Tibial nerve (tissue), 4 donors: ENCODE measurements around the gene LST1. TPM values are rescaled to one million over a fixed set of nuclear protein-coding genes. Genes with fewer than 3 reads are reported as not detected.

Source experiments
- DNase-seq, 2 donors: peaks; one replicate each; pipeline ENCODE4 v3.0.0-alpha.2; 2019; ENCODE audit warnings: low spot score in 2 of 2
- H3K27ac ChIP-seq, 4 donors: fragments of 200-600 bp; sonication (generic) in 3 of 4; one replicate each; pipeline ENCODE4 v1.5.1; 2017 to 2019; ENCODE audit warnings: mild to moderate bottlenecking in 1 of 4
- H3K27me3 ChIP-seq, 2 donors: fragments of 200-600 bp; sonication (generic) in 1 of 2; one replicate each; pipeline versions ENCODE4 v1.5.1 to v1.6.0; 2017 to 2019
- H3K36me3 ChIP-seq, 3 donors: fragments of 200-600 bp; sonication (generic); one replicate each; pipeline ENCODE4 v1.5.1; 2018 to 2019
- H3K4me1 ChIP-seq, 4 donors: fragments of 200-600 bp; sonication (generic) in 3 of 4; one replicate each; pipeline ENCODE4 v1.5.1; 2017 to 2019
- H3K4me3 ChIP-seq, 4 donors: fragments of 200-600 bp; sonication (generic) in 3 of 4; one replicate each; pipeline ENCODE4 v1.5.1; 2017 to 2019; ENCODE audit warnings: mild to moderate bottlenecking in 1 of 4, moderate library complexity in 1 of 4
- H3K9me3 ChIP-seq, 4 donors: fragments of 200-600 bp; sonication (generic) in 3 of 4; one replicate each; pipeline ENCODE4 v1.5.1; 2017 to 2019
- EP300 ChIP-seq, 2 donors: sonication (generic); formaldehyde crosslinking; IDR thresholded peaks; one replicate each; pipeline ENCODE4 v1.6.1; 2017; ENCODE audit warnings: antibody characterized with exemption in 2 of 2, mild to moderate bottlenecking in 1 of 2
- POLR2A ChIP-seq, 2 donors: fragments of 450-650 bp; IDR thresholded peaks; one replicate each; pipeline ENCODE4 v1.6.1; 2017; ENCODE audit warnings: antibody characterized with exemption in 2 of 2, mild to moderate bottlenecking in 2 of 2, moderate library complexity in 2 of 2
- WGBS, 2 donors: methylation state at CpG; one replicate each; pipeline ENCODE4 v1.1.5; 2018; 5-methylcytosine and 5-hydroxymethylcytosine counted together
- total RNA-seq, 4 donors: library from RNA; depleted of rRNA; stranded (reverse); fragments of >200 nt; gene quantifications; one replicate each; pipeline ENCODE4 v1.1.0, GENCODE V29; 2016
- TF ChIP-seq, protein P1 (sequence below), 5 experiments: fragments of 200-600 bp in 3 of 5; fragments of 450-650 bp in 2 of 5; sonication (generic) in 3 of 5; IDR thresholded peaks; one replicate each; pipeline ENCODE4 v1.5.1; 2016 to 2019; ENCODE audit warnings: antibody characterized with exemption in 5 of 5, mild to moderate bottlenecking in 3 of 5, moderate library complexity in 2 of 5

LST1 gene
- total RNA-seq, 4 donors from 2014 or later: 15.7 to 86.5 (median 20.8) TPM

DNA sequence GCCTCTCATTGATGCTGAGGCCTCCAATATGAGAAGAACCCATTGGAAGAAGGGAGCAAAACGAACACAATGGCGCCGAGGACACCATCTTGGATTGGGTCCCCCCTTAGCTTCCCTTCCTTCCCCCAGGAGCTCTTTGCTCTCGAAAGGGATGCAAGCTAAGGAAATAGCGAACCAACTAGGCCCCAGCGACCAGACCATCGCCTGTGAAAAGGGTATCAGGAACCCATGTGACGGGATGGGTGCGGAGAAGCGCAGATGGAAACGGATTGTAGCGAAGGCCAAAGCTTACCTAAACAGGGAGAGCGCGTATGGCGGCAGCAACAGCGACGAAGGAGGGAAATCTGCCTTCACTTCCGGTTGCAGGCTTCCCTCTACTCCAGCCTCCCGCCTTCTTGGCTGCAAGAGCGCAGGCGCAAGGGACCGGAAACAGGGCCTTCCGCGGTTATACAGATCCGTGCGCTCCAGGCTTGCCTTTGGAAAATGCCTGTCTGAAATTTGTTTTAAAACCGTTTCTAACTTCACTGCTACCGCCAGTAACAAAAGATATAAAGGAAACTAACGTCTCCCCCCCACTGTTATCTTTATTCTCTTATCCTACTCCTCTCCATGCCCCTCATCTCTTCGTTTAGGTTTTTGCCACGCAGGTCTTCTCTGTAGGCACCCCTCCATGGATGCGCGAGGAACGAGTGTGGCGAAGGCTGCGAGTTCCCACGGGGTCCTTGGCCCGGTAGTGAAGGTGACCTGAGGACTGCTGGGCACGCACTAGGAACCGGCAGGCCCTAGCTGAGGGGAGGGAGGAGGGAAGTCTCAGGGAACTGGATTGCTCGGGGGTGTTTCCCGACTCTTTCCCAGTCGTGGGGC, 44.2 kb upstream of the LST1 start, which contains the start of gene DDX39B:
Gene DDX39B (minus strand): TSS at position 346 of the 864 bp plus-strand sequence. CDS start 1,471 bp downstream, outside the sequence.
- peak within 1 kb of the TSS; percentile 65 to 84 (median 74) for H3K4me3 ChIP-seq
- peak within 1 kb of the TSS; percentile 93 to 99 (median 98) for H3K27ac ChIP-seq
- 1% methylated on average over 43 of the region's 43 CpGs for WGBS, 2 donors
- H3K4me1 ChIP-seq: peaks cover 4 to 62% (median 27%) of the 10 kb centered on the region in 4 donors
- H3K36me3 ChIP-seq: peaks cover 0 to 35% (median 19%) of the 10 kb centered on the region in 3 donors
- H3K9me3 ChIP-seq: no peaks in the 10 kb centered on the region
- no peaks in the 10 kb centered on the region for H3K27me3 ChIP-seq
- peak; percentile 89 to 91 for DNase-seq
- TF ChIP-seq, protein P1, sequence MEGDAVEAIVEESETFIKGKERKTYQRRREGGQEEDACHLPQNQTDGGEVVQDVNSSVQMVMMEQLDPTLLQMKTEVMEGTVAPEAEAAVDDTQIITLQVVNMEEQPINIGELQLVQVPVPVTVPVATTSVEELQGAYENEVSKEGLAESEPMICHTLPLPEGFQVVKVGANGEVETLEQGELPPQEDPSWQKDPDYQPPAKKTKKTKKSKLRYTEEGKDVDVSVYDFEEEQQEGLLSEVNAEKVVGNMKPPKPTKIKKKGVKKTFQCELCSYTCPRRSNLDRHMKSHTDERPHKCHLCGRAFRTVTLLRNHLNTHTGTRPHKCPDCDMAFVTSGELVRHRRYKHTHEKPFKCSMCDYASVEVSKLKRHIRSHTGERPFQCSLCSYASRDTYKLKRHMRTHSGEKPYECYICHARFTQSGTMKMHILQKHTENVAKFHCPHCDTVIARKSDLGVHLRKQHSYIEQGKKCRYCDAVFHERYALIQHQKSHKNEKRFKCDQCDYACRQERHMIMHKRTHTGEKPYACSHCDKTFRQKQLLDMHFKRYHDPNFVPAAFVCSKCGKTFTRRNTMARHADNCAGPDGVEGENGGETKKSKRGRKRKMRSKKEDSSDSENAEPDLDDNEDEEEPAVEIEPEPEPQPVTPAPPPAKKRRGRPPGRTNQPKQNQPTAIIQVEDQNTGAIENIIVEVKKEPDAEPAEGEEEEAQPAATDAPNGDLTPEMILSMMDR (IDR thresholded peaks at IDR 0.05): peak in 1 of 5 experiments; percentile 28
- TF ChIP-seq EP300 (IDR thresholded peaks at IDR 0.05) (peak; percentile 89 to 99), POLR2A (IDR thresholded peaks at IDR 0.05) (peak; percentile 87 to 89)

DNA sequence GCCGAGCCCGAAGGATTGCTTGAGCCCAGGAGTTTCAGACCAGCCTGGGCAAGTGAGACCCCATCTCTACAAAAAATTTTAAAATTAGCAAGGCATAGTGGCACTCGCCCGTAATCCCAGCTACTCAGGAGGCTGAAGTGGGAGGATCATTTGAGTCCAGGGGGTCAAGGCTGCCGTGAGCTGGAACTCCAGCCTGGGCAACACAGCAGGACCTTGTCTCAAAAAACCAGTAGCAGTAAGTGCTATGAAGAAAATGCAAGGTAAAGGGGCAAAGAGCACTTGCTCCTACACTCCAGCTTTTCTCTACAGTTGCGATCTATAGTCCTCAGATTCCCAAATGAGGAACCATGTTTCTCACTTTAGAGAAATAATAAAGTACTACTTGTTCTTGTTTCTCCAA, 42.4 kb upstream of the LST1 start:
- Histone ChIP-seq H3K27ac (peak overlapping the region in 1 of 4 donors; percentile 99), H3K36me3 (peaks cover 3 to 17% (median 4%) of the 10 kb centered on the region in 3 donors), H3K4me1 (peaks cover 4 to 58% (median 35%) of the 10 kb centered on the region in 4 donors), H3K9me3 (no peaks in the 10 kb centered on the region), H3K4me3 (no peak overlapping the region), H3K27me3 (no peaks in the 10 kb centered on the region)
- no peak for DNase-seq
- WGBS, 2 donors: 91 to 93% methylated on average over 6 of the region's 6 CpGs
- TF ChIP-seq, protein P1 (IDR thresholded peaks at IDR 0.05): no peak
- TF ChIP-seq POLR2A (IDR thresholded peaks at IDR 0.05): no peak
- TF ChIP-seq EP300 (IDR thresholded peaks at IDR 0.05): no peak

DNA sequence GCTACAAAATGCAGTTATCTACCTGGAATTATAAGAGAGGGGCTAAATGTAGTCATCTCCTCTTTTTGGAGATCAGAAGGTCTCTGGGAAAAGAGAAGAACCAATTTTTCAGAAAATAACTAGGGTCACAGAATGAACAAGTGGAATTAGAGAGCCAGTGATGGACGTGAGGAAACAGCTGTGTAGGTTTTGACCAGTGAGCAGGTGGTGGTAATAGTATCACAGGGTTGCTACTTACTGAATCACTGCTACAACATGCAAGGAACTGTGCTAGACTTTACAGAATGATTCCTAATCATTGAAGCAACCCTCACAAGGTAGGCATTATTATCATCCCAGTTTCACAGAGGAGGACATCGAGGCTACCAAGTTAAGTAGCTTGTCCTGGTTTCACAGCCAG, 41.4 kb upstream of the LST1 start:
- 65 to 77% methylated on average over 2 of the region's 2 CpGs for WGBS, 2 donors
- Histone ChIP-seq H3K9me3 (no peaks in the 10 kb centered on the region), H3K27me3 (no peaks in the 10 kb centered on the region), H3K4me1 (peaks cover 4 to 52% (median 27%) of the 10 kb centered on the region in 4 donors), H3K4me3 (no peak overlapping the region), H3K36me3 (peaks cover 0 to 17% (median 3%) of the 10 kb centered on the region in 3 donors), H3K27ac (no peak overlapping the region)
- no peak for DNase-seq
- TF ChIP-seq EP300 (IDR thresholded peaks at IDR 0.05) (no peak), POLR2A (IDR thresholded peaks at IDR 0.05) (no peak)
- TF ChIP-seq, protein P1 (IDR thresholded peaks at IDR 0.05): no peak

DNA sequence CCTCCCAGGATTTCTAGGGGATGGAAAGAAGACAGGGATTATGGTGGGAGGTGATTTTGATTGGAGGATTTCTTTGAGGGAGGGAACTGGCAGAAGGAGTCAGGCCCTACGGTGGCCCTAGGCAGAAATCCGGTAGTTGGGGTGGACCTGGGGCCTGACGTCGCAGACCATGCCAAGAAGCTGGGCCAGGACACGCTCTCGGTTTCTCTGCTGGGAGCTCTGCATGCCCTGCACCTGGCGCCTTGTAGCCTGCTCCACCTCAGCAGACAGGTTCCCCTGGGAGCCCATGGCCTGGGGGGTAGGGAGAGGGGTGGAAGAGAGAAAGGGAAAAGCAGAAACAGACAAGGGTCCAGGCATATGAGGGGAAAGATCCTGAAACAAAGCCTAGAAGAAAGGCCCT, 40.8 kb upstream of the LST1 start:
- Histone ChIP-seq H3K4me3 (no peak overlapping the region), H3K9me3 (no peaks in the 10 kb centered on the region), H3K36me3 (peaks cover 0 to 17% (median 3%) of the 10 kb centered on the region in 3 donors), H3K27ac (no peak overlapping the region), H3K4me1 (peaks cover 0 to 46% (median 20%) of the 10 kb centered on the region in 4 donors), H3K27me3 (no peaks in the 10 kb centered on the region)
- DNase-seq: no peak
- 71 to 76% methylated on average over 7 of the region's 7 CpGs for WGBS, 2 donors
- no peak for TF ChIP-seq POLR2A (IDR thresholded peaks at IDR 0.05)
- no peak for TF ChIP-seq EP300 (IDR thresholded peaks at IDR 0.05)
- TF ChIP-seq, protein P1 (IDR thresholded peaks at IDR 0.05): no peak
